Activated CD8-positive, alpha-beta memory T cell treated with anti-CD3 and anti-CD28 coated beads for 4 hours (primary cell): ENCODE data around the gene BSG.

ENCODE experiments used
- DNase-seq, 2 donors: peaks; one replicate each; pipeline ENCODE4 v3.0.0-alpha.2; 2020; ENCODE audit warnings: low read depth in 2 of 2

Gene BSG

GRCh38 chr19:540867-541637 is 31.3 kb upstream of the BSG start:
- DNase-seq = no peak

- no peak for DNase-seq
These were observed 30.7 kb upstream of the BSG start for GRCh38 chr19:541699-542098.

- no peak for DNase-seq
These were observed 30.1 kb upstream of the BSG start for GRCh38 chr19:542173-542866.

- peak; percentile 67 to 71 for DNase-seq
These were observed 28.3 kb upstream of the BSG start, which contains the start of gene GZMM for GRCh38 chr19:543910-544608. GZMM (plus strand) TSS chr19:544053; CDS start chr19:544072, 19 bp downstream.

GRCh38 chr19:547117-547516 is 25.3 kb upstream of the BSG start:
- DNase-seq = no peak

GRCh38 chr19:547836-548720 is 24.3 kb upstream of the BSG start:
- no peak for DNase-seq

- DNase-seq = no peak
These were observed 23.2 kb upstream of the BSG start for GRCh38 chr19:548886-549830.

- no peak for DNase-seq
These were observed 17.6 kb upstream of the BSG start for GRCh38 chr19:554817-555216.

- DNase-seq = no peak
These were observed 17.0 kb upstream of the BSG start for GRCh38 chr19:555474-555808.

GRCh38 chr19:556611-557382 is 15.6 kb upstream of the BSG start:
- DNase-seq = no peak

- no peak for DNase-seq
These were observed 13.5 kb upstream of the BSG start for GRCh38 chr19:558770-559439.

GRCh38 chr19:560121-560520 is 12.3 kb upstream of the BSG start:
- DNase-seq = no peak

GRCh38 chr19:566403-566802 is 6.0 kb upstream of the BSG start:
- DNase-seq = no peak

GRCh38 chr19:566844-567243 is 5.6 kb upstream of the BSG start:
- no peak for DNase-seq

GRCh38 chr19:567296-567900 is 5.0 kb upstream of the BSG start:
- no peak for DNase-seq

GRCh38 chr19:570251-570686 is 2.1 kb upstream of the BSG start:
- DNase-seq = no peak

- DNase-seq = peak in 1 of 2 donors; percentile 20
These were observed 1.3 kb upstream of the BSG start for GRCh38 chr19:570937-571565.

GRCh38 chr19:571566-571974 is 826 bp upstream of the BSG start:
- DNase-seq = no peak
